Gastrocnemius medialis (tissue), 4 donors: Measurements from ENCODE around the gene PLA2G2D.

Experiments used
- CTCF ChIP-seq, 5 experiments: fragments of 450-650 bp in 3 of 5; fragments of 200-600 bp in 2 of 5; sonication (generic) in 2 of 5; IDR thresholded peaks in 4 of 5; conservative IDR thresholded peaks in 1 of 5; 1 replicate in 4 of 5; 2 replicates in 1 of 5; pipeline ENCODE4 v1.5.1; 2016 to 2019; ENCODE audit warnings: antibody characterized with exemption in 5 of 5, mild to moderate bottlenecking in 3 of 5, moderate library complexity in 3 of 5
- POLR2A ChIP-seq, 2 donors: fragments of 450-650 bp; IDR thresholded peaks; one replicate each; pipeline ENCODE4 v1.6.1; 2017; ENCODE audit warnings: antibody characterized with exemption in 2 of 2, mild to moderate bottlenecking in 2 of 2, moderate library complexity in 2 of 2

- no peak for TF ChIP-seq CTCF (IDR thresholded peaks at IDR 0.05 in 4 of 5, conservative IDR thresholded peaks at IDR 0.05 in 1 of 5)
- TF ChIP-seq POLR2A (IDR thresholded peaks at IDR 0.05): no peak
Observed at GRCh38 chr1:20074725-20075171, 44.6 kb downstream of the PLA2G2D start.
